Posterior cingulate gyrus (tissue), 11 donors: Measurements from ENCODE around the gene AGXT.

Source experiments
- DNase-seq, 10 donors: peaks; one replicate each; pipeline versions ENCODE4 v3.0.0 to v3.0.0-alpha.2; 2020 to 2021; ENCODE audit warnings: mixed read lengths in 3 of 10
- intact Hi-C: fragments of 100-400 bp; cut with DNase I; formaldehyde crosslinking; loops from one replicate; pipeline ENCODE4 v1.15.1; 2023

Gene AGXT

DNA sequence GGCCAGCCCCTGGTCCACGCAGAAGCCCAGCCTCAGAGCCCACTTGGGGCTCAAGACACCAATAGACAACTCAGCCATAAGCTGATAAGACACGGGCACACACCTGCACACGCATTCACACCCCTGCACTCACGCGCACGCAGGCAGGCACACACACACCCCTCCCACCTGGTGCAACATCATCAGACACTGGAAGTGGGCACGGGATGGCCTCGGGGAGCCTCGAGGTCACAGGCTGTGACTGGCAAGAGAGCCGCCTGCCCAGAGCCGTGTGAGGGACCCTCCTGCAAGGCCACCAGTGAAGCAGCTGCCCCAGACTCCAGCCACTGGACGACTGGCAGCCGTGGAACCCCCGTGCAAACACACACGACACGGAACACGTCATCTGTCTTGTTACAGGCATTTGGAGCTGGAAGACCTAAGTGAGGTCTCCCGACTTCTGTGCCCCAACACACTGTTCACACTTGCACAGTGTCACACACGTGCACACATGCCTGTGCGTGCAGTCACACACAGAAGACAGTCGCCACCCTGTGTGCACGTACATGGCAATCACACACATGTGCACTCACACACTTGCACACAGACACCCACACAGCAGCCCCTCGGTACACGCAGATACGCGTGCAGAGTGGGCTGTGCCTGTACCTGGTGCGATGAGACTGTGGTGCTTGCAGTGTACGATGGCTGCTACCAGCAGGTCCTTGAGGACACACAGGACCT is 26.4 kb downstream of the AGXT start:
- intact Hi-C loops: no loop called here
- no peak for DNase-seq

DNA sequence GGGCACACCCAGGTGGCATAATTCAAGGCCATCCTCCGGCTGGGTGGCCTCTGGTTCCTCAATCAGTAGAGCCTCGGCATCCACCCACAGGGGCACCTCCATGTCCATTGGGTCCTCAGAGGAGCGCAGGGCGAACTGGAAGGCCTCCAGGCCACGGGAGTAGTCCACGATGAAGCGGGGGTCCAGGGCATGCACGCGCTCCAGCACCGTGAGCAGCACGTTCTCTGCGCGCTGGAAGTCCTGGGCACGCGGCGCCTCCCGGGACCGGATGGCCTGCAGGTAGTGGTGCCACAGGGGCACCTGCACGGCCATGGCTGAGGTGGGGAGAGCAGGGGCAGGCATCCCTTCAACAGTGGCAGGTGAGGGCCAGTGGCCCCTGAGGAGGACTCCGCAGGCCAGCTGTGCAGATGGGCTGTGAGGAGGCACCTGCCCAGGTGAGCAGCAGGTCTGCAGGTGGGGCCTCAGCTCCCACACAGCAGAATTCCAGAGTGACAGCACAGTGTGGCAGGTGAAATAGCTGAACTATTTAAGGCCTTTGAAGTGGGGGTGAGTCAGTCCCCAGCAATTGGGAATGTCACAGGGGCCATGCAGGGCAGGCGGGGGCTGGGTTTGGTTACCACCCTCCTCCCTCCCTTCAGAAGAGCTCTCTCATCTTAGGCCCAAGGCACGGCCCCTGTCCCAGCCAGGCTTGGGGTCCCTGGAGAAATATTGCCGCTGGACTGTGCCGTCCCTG is 27.2 kb downstream of the AGXT start, which contains the start of gene MAB21L4:
Gene MAB21L4, minus strand, starts transcription at position 501 of the 733 bp plus-strand sequence. Its CDS starts 159 bp downstream, at position 342.
- no peak for DNase-seq
- intact Hi-C loops: no loop called here

- no peak for DNase-seq
- intact Hi-C loops: no loop called here
Observed at GRCh38 chr2:240896394-240896793, 27.8 kb downstream of the AGXT start.

DNA sequence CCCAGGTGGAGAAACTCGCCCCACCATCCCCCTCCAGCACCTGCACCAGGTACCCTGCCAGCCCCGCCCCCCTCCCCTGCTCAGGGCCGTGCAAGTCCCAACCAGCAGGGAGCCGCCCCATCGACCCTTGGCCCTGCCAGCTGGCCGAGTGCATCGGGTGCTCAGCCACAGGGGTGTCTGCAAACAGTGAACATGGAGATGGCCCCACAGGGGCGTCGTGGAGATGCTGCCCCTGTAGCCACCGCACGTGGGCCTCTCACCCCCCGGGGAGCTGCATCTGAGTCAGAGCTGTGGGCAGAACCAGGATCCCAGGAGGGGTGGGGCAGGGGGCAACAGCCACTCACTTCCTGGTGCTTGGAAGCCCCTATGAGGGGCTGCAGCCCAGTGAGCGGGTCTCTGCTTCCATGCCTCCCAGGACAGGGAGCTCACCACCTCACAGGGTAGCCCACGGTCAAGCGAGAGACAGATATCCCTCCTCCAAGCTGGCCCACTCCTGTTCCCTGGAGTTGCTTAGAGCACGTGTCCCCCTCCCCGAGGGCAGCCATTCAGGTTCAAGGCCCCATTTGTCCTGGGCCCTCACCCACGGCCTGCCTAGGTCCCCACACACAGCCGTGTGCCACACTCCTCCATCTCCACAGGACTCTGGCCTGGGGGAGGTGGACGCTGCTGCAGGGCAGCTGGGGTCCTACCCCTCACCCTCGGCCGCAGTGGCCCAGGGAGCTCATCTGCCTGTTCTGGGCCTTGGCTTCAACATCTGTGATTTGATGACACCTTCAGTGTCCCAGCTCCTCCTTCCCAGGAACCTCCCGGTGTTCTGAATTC is 28.5 kb downstream of the AGXT start:
- no peak for DNase-seq
- intact Hi-C loops: no loop called here

GRCh38 chr2:240898108-240898730 is 29.6 kb downstream of the AGXT start:
- DNase-seq: peak in 1 of 10 donors; percentile 30
- intact Hi-C loops: no loop called here

DNA sequence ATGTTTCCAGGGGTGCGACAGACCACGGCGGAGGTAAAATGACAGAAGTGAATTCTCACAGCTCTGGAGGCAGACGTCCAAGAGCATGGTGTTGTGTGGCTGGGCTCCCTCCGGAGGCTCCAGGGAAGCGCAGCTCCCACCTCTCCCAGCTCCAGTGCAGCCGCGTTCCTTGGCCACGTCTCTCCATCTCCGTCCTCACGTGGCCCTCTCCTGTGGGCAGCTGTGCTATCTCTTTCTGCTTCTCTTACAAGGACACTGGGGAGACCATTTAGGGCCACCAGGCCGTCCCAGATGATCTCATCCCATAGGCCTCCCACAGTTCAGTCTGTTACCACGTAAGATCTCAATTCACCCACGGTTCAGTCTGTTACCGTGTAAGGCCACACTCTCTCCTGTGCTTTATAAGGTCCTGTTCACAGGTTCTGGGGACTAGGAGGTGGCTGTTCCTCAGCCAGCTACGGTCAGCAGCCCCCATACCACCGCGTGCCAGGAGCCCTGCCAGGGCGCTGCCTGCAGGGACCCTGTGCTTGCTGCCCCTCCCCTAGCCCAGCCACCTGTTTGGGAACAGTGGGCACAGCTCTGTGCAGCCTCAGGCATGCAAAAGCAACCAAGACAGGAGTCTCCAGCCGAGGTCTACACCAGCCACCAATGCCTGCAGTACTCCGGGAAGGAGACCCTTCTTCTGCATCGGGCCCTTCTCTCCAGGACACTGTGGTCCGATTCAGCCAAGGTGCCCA is 30.3 kb downstream of the AGXT start:
- intact Hi-C loops: no loop called here
- DNase-seq: peak in 5 of 10 donors; percentile 28 to 88 (median 66)

GRCh38 chr2:240899468-240899865 is 30.8 kb downstream of the AGXT start:
- DNase-seq: peak in 3 of 10 donors; percentile 69 to 75 (median 73)
- intact Hi-C loops: no loop called here

DNA sequence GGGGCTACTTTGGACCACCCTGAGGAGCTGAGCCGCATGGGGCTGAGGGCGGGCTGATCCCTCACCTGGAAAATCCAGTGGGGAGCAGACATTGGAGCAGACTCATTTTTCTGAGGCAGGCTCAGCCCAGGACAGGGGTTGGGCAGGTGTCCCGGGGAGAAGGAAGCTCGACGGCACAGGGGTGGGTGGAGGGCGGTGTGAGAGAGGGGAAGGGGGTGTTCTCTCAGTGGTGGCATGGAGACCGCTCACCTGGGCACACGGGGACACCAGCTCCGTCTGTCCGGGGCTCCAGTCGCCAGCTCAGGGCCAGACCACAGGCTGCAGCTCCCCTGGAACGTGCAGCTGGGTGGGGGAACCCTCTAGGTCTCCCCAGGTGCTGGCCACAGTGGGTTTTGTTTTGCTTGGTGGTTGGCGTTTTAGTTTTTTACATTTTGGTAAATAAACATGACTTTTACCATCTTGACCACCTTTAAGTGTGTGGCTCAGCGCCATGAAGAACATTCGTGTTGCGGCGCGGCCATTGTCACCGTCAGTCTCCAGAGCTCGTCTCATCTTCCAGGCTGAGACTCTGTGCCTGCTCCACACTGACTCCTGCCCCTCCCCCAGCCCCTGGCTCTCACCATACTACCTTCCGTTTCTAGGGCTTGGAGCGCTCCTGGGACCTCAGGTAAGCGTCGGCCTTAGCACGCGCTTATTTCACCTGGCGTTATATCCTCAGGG is 31.7 kb downstream of the AGXT start:
- intact Hi-C loops: no loop called here
- peak in 3 of 10 donors; percentile 57 to 73 (median 66) for DNase-seq

DNA sequence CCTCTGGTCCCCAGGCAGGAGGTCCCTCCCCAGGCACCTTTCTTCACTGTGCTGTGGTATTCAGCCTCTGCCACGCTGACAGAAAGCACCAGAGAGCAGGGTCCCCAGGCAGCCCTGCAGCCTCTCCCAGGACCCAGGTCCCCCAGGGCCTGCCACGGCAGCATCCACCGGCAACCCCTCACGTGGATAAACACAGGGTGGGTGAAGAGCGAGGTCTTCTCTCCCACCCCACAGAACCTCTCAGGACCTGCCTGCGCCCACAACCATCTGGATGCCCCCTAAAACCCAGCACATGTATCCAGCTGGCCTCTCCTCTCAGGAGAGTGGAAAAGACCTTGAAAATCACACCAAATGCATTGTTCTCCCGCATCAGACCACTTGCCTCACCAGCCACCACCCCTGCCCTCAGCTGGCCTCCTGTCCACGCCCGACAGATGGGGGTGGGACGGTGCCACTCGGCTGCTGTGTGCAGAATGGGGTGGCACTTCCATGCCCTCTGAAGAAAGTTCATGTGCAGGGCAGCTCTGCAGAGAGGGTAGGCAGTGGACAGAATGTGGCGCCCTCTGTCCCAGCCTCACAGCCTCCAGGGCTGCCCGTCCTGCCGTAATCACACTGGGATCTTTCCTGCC is 33.5 kb downstream of the AGXT start:
- intact Hi-C loops: no loop called here

DNA sequence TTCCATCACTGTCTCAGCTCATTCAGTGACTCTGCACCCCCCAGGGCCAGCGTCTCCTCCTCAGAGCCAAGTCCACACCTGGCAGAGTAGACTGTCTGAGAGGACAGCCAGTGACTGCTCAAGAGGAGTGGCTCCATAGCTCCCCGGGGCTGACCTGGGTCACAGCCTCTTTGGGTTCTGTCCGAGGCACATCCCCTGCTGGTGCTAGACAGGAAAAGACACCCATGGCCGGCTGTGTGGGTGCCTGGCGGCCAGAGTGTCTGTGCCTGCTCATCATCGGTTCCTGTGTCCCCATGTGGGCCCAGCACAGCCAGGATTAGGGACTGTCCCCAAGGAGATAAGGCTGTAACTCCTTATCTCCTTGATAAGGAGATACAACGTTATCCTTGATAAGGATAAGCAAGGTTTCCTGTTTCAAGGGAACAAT is 34.0 kb downstream of the AGXT start:
- peak in 3 of 10 donors; percentile 57 to 60 (median 59) for DNase-seq
- intact Hi-C loops: no loop called here

More for the DNA sequence above, 33.5 kb downstream of the AGXT start:
- peak in 3 of 10 donors; percentile 22 to 66 (median 30) for DNase-seq

GRCh38 chr2:240903191-240904060 is 34.8 kb downstream of the AGXT start:
- intact Hi-C loops: no loop called here
- DNase-seq: peak in 3 of 10 donors; percentile 53 to 64 (median 60)

GRCh38 chr2:240904216-240905175 is 35.9 kb downstream of the AGXT start:
- intact Hi-C loops: no loop called here
- peak in 3 of 10 donors; percentile 68 to 79 (median 73) for DNase-seq

DNA sequence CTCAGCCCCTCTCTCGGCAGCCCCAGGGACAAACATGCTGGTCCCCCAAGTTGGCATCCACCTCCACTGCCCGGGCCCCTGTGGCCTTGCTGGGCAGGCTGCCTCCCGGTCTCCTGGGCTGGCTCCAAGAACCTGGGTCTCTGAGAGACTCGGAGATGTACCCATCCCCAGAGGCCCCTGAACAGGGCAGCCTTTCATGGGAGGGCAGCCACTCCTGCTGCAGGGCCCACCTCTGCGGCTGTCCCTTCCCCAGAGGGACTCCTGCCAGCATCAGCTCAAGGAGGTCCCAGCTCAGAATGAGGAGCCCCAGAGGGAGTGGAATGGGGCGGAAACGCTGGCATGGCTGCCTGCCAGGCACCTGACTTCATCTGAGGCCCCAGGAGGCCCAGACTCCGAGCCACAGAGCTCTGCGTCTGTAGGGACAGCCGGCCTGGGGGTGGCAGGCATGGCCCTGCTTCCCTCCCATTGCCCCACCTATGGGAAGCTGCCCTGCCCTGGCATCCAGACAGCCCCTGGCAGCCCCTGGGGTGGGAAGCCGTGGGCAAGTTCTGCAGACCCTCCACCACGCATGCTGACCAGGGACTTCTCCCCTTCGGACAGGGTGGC is 36.7 kb downstream of the AGXT start:
- peak in 3 of 10 donors; percentile 50 to 59 (median 58) for DNase-seq
- intact Hi-C loops: no loop called here

GRCh38 chr2:240906141-240906910 is 37.7 kb downstream of the AGXT start, which contains the start of gene CROCC2:
Gene CROCC2, plus strand, starts transcription at chr2:240906336. Its CDS starts 178 bp downstream, at chr2:240906514.
- intact Hi-C loops: no loop called here
- DNase-seq: peak in 3 of 10 donors; percentile 39 to 79 (median 69)
